ENCODE data around the gene MESD.

MESD gene

GRCh38 chr15:80932989-80933388 lies 56.6 kb downstream of the MESD start:
- Histone ChIP-seq H3K4me1 (ENCODE audit: control insufficient read depth in 1 of 2, insufficient read depth in 1 of 2, low read depth in 1 of 2, low read length in 1 of 2) (no peaks in the 10 kb centered on the region), H3K4me3 (ENCODE audit: low read depth in 1 of 2, low read length in 1 of 2) (no peak overlapping the region), H3K36me3 (peaks cover 7% of the 10 kb centered on the region), H3K27ac (no peak overlapping the region), H3K9me3 (no peaks in the 10 kb centered on the region), H3K27me3 (no peaks in the 10 kb centered on the region)
- no peak for TF ChIP-seq CTCF (IDR thresholded peaks at IDR 0.05)

GRCh38 chr15:80932513-80932815 lies 57.2 kb downstream of the MESD start:
- no peaks in the 10 kb centered on the region for H3K9me3 ChIP-seq
- H3K4me1 ChIP-seq (ENCODE audit: control insufficient read depth in 1 of 2, insufficient read depth in 1 of 2, low read depth in 1 of 2, low read length in 1 of 2): no peaks in the 10 kb centered on the region
- H3K36me3 ChIP-seq: peaks cover 7% of the 10 kb centered on the region
- no peaks in the 10 kb centered on the region for H3K27me3 ChIP-seq
- H3K4me3 ChIP-seq (ENCODE audit: low read depth in 1 of 2, low read length in 1 of 2): no peak overlapping the region
- H3K27ac ChIP-seq: no peak overlapping the region
- TF ChIP-seq CTCF (IDR thresholded peaks at IDR 0.05): no peak

GRCh38 chr15:80931721-80932512 lies 57.7 kb downstream of the MESD start:
- Histone ChIP-seq H3K36me3 (peaks cover 7% of the 10 kb centered on the region), H3K4me1 (ENCODE audit: control insufficient read depth in 1 of 2, insufficient read depth in 1 of 2, low read depth in 1 of 2, low read length in 1 of 2) (no peaks in the 10 kb centered on the region), H3K4me3 (ENCODE audit: low read depth in 1 of 2, low read length in 1 of 2) (no peak overlapping the region), H3K27me3 (no peaks in the 10 kb centered on the region), H3K9me3 (no peaks in the 10 kb centered on the region), H3K27ac (no peak overlapping the region)
- no peak for TF ChIP-seq CTCF (IDR thresholded peaks at IDR 0.05)

GRCh38 chr15:80931191-80931590 lies 58.4 kb downstream of the MESD start:
- H3K27me3 ChIP-seq: no peaks in the 10 kb centered on the region
- no peak overlapping the region for H3K27ac ChIP-seq
- no peaks in the 10 kb centered on the region for H3K4me1 ChIP-seq (ENCODE audit: control insufficient read depth in 1 of 2, insufficient read depth in 1 of 2, low read depth in 1 of 2, low read length in 1 of 2)
- TF ChIP-seq CTCF (IDR thresholded peaks at IDR 0.05): no peak
- H3K4me3 ChIP-seq (ENCODE audit: low read depth in 1 of 2, low read length in 1 of 2): no peak overlapping the region
- no peaks in the 10 kb centered on the region for H3K9me3 ChIP-seq
- peaks cover 4% of the 10 kb centered on the region for H3K36me3 ChIP-seq

GRCh38 chr15:80929689-80930088 lies 59.9 kb downstream of the MESD start:
- no peak for TF ChIP-seq CTCF (IDR thresholded peaks at IDR 0.05)
- Histone ChIP-seq H3K27ac (no peak overlapping the region), H3K36me3 (no peaks in the 10 kb centered on the region), H3K27me3 (no peaks in the 10 kb centered on the region), H3K9me3 (no peaks in the 10 kb centered on the region), H3K4me3 (ENCODE audit: low read depth in 1 of 2, low read length in 1 of 2) (no peak overlapping the region), H3K4me1 (ENCODE audit: control insufficient read depth in 1 of 2, insufficient read depth in 1 of 2, low read depth in 1 of 2, low read length in 1 of 2) (no peaks in the 10 kb centered on the region)
